ENCODE results near the gene ALG1.
"Not testable (repeated sequence)": the region's sequence is repeated elsewhere in the genome, so short reads cannot be mapped to it uniquely, and the experiment has no call there.

DNA sequence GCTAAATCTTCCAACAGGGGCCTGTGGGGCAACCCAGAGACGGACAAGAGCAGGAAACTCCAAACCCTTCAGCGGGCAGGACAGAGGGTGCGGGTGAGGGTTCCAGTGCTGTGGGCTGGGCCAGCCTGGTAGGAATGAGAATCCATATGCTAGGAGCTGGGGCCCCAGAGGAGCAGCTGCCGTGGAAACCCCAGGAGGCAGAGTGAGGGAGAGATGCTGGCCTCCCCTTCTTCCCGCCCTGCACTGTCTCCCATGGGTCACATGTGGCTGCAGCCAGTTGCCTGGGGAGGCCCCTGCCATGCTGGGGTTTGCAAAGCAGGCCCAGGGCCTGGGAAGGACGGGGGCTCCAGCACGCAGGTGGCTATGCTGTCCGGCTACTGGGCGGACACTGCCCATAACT, 21.4 kb downstream of the ALG1 start:
- TF ChIP-seq, protein P1, sequence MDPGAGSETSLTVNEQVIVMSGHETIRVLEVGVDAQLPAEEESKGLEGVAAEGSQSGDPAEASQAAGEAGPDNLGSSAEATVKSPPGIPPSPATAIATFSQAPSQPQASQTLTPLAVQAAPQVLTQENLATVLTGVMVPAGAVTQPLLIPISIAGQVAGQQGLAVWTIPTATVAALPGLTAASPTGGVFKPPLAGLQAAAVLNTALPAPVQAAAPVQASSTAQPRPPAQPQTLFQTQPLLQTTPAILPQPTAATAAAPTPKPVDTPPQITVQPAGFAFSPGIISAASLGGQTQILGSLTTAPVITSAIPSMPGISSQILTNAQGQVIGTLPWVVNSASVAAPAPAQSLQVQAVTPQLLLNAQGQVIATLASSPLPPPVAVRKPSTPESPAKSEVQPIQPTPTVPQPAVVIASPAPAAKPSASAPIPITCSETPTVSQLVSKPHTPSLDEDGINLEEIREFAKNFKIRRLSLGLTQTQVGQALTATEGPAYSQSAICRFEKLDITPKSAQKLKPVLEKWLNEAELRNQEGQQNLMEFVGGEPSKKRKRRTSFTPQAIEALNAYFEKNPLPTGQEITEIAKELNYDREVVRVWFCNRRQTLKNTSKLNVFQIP (CRISPR knock-in tag; IDR thresholded peaks at IDR 0.05; ENCODE audit: borderline replicate concordance, low read depth) = not testable (repeated sequence)
- TF ChIP-seq ZFP30 (CRISPR knock-in tag; IDR thresholded peaks at IDR 0.05); TCF4 (CRISPR knock-in tag; IDR thresholded peaks at IDR 0.05; ENCODE audit: borderline replicate concordance); ZFP3 (CRISPR knock-in tag; IDR thresholded peaks at IDR 0.05); ZC3H10 (CRISPR knock-in tag; IDR thresholded peaks at IDR 0.05); ZNF565 (CRISPR knock-in tag; conservative IDR thresholded peaks at IDR 0.05; ENCODE audit: low read depth); BACH2 (CRISPR knock-in tag; IDR thresholded peaks at IDR 0.05; ENCODE audit: borderline replicate concordance); RARB (CRISPR knock-in tag; IDR thresholded peaks at IDR 0.05); GLIS3 (CRISPR knock-in tag; IDR thresholded peaks at IDR 0.05); ARNTL (CRISPR knock-in tag; IDR thresholded peaks at IDR 0.05; ENCODE audit: borderline replicate concordance, low read depth); SNAI2 (CRISPR knock-in tag; IDR thresholded peaks at IDR 0.05): not testable (repeated sequence)

Data from SK-N-SH treated with all-trans-retinoic acid at 6 μM for 48 hours (cell line).